ENCODE results near the gene GALNT18. TPM values are rescaled to one million over a fixed set of nuclear protein-coding genes. Genes with fewer than 3 reads are reported as not detected.

GALNT18 gene
- total RNA-seq, 1 donor from 2014 or later: 38.4 TPM

DNA sequence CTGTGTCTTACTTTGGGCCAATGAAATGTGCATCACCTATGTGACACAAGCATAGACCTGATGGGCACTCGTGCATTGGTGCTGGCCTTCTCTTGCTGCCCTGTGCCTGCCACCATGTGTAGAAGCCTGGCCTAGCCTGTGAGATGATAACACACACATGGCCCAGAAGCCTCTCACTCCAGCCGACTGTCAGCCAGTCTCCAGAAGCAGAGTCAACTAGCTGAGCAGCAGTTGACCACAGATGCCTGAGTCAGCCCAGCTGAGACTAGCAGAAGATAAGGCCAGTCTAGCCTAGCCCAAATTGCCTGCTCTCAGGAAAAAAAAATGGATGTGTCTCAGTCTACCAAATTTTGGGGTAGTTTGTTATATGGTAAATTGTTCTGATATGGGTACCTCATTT, 314.9 kb downstream of the GALNT18 start:
- no peaks in the 10 kb centered on the region for H3K9me3 Mint-ChIP-seq (ENCODE audit: low read depth)
- no peak for TF ChIP-seq CTCF (IDR thresholded peaks at IDR 0.05)
- H3K36me3 Mint-ChIP-seq (ENCODE audit: low read depth): peaks cover 27% of the 10 kb centered on the region
- H3K4me3 Mint-ChIP-seq (ENCODE audit: unreplicated experiment): no peak overlapping the region
- H3K27me3 Mint-ChIP-seq (ENCODE audit: low read depth): no peaks in the 10 kb centered on the region
- no peaks in the 10 kb centered on the region for H3K4me1 Mint-ChIP-seq (ENCODE audit: low read depth)
- no peak for DNase-seq (ENCODE audit: low spot score)
- H3K27ac Mint-ChIP-seq (ENCODE audit: unreplicated experiment): no peak overlapping the region

- no peak for DNase-seq (ENCODE audit: low spot score)
- Mint-ChIP-seq H3K27ac (ENCODE audit: unreplicated experiment) (no peak overlapping the region), H3K4me1 (ENCODE audit: low read depth) (no peaks in the 10 kb centered on the region), H3K27me3 (ENCODE audit: low read depth) (peaks cover 1% of the 10 kb centered on the region), H3K9me3 (ENCODE audit: low read depth) (no peaks in the 10 kb centered on the region), H3K36me3 (ENCODE audit: low read depth) (peaks cover 23% of the 10 kb centered on the region), H3K4me3 (ENCODE audit: unreplicated experiment) (no peak overlapping the region)
- no peak for TF ChIP-seq CTCF (IDR thresholded peaks at IDR 0.05)
Observed at GRCh38 chr11:11304550-11304949, 317.3 kb downstream of the GALNT18 start.

DNA sequence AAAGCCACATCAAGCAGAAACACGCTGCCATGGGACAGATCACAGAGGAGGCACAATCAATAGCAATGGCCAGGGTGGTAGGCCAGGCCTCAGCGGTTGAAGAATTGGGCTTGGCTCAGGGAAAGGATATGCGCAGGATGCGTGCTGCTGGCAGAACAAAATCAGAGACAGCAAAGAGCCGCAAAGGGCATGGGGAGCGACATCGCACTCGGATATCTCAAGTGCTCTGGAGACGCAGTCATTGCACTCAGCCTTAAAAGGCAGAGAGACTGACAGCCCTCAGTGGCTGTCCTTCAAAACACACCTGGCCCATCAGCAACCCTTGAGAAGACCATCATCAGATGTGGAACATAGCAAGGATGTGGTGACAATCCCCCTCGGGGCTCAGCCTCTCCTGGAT, 319.2 kb downstream of the GALNT18 start:
- H3K4me1 Mint-ChIP-seq (ENCODE audit: low read depth): no peaks in the 10 kb centered on the region
- DNase-seq (ENCODE audit: low spot score): no peak
- peaks cover 16% of the 10 kb centered on the region for H3K36me3 Mint-ChIP-seq (ENCODE audit: low read depth)
- no peaks in the 10 kb centered on the region for H3K9me3 Mint-ChIP-seq (ENCODE audit: low read depth)
- peaks cover 1% of the 10 kb centered on the region for H3K27me3 Mint-ChIP-seq (ENCODE audit: low read depth)
- no peak overlapping the region for H3K4me3 Mint-ChIP-seq (ENCODE audit: unreplicated experiment)
- no peak overlapping the region for H3K27ac Mint-ChIP-seq (ENCODE audit: unreplicated experiment)
- no peak for TF ChIP-seq CTCF (IDR thresholded peaks at IDR 0.05)

- Mint-ChIP-seq H3K27me3 (ENCODE audit: low read depth) (peaks cover 1% of the 10 kb centered on the region), H3K4me3 (ENCODE audit: unreplicated experiment) (no peak overlapping the region), H3K36me3 (ENCODE audit: low read depth) (peaks cover 16% of the 10 kb centered on the region), H3K4me1 (ENCODE audit: low read depth) (no peaks in the 10 kb centered on the region), H3K9me3 (ENCODE audit: low read depth) (no peaks in the 10 kb centered on the region), H3K27ac (ENCODE audit: unreplicated experiment) (no peak overlapping the region)
- no peak for DNase-seq (ENCODE audit: low spot score)
- TF ChIP-seq CTCF (IDR thresholded peaks at IDR 0.05): no peak
Observed at GRCh38 chr11:11301212-11301611, 320.6 kb downstream of the GALNT18 start.

DNA sequence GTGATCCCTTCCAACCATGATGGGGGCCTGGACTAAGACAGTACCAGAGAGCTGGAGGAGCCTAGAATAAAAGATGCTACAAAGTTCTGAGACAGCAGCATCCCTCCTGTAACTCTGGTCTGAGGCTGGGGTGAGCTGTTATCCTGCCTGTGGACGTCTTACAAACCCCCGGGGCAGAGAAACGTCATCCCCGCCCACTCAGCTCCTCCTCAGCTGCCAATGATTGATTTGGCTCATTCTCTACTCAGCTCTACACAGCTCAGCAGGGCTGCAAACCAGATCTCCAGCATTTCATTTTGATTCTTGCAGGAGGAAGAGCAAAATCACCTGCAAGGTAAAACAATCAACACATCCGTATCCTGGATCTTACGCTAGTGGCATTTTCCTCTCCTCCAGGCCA, 324.2 kb downstream of the GALNT18 start:
- Mint-ChIP-seq H3K4me1 (ENCODE audit: low read depth) (no peaks in the 10 kb centered on the region), H3K27me3 (ENCODE audit: low read depth) (peaks cover 1% of the 10 kb centered on the region), H3K9me3 (ENCODE audit: low read depth) (no peaks in the 10 kb centered on the region), H3K27ac (ENCODE audit: unreplicated experiment) (no peak overlapping the region), H3K4me3 (ENCODE audit: unreplicated experiment) (no peak overlapping the region), H3K36me3 (ENCODE audit: low read depth) (peaks cover 14% of the 10 kb centered on the region)
- DNase-seq (ENCODE audit: low spot score): no peak
- no peak for TF ChIP-seq CTCF (IDR thresholded peaks at IDR 0.05)
